Astrocyte (in vitro differentiated cells and primary cell): Measurements from ENCODE around the gene IFT27. TPM values are rescaled to one million over a fixed set of nuclear protein-coding genes. Genes with fewer than 3 reads are reported as not detected.

ENCODE experiments used
- DNase-seq: peaks from one replicate; pipeline ENCODE4 v3.0.0-alpha.2; 2010; ENCODE audit warnings: low read depth
- FAIRE-seq: peaks from 2 replicates; lab custom pipeline; 2011; peaks lifted over from hg19 to GRCh38; lab: Jason Lieb, UNC
- H2AFZ ChIP-seq: 2 replicates; pipeline ENCODE4 v1.6.0; 2012; ENCODE audit warnings: low read depth, low read length, inconsistent platforms
- H3K27ac ChIP-seq: 2 replicates; pipeline ENCODE4 v1.5.1; 2011; ENCODE audit warnings: low read depth, low read length, inconsistent platforms
- H3K27me3 ChIP-seq: 2 replicates; pipeline ENCODE4 v1.6.0; 2011; ENCODE audit warnings: low read length, inconsistent platforms; ENCODE audit not compliant: insufficient read depth
- H3K36me3 ChIP-seq: 2 replicates; pipeline ENCODE4 v1.5.1; 2011; ENCODE audit warnings: low read length, inconsistent platforms; ENCODE audit not compliant: insufficient read depth
- H3K4me1 ChIP-seq: 2 replicates; pipeline ENCODE4 v1.5.1; 2011; ENCODE audit warnings: low read length, inconsistent platforms; ENCODE audit not compliant: insufficient read depth
- H3K4me2 ChIP-seq: 2 replicates; pipeline ENCODE4 v1.6.0; 2012; ENCODE audit warnings: low read length, inconsistent platforms
- H3K4me3 ChIP-seq: 2 replicates; pipeline ENCODE4 v1.5.1; 2011; ENCODE audit warnings: low read depth, mild to moderate bottlenecking, low read length, inconsistent platforms; ENCODE audit not compliant: insufficient read depth
- H3K79me2 ChIP-seq: 2 replicates; pipeline ENCODE4 v1.6.0; 2012; ENCODE audit warnings: mild to moderate bottlenecking, low read length, inconsistent platforms; ENCODE audit not compliant: insufficient read depth
- H3K9ac ChIP-seq: 2 replicates; pipeline ENCODE4 v1.6.0; 2012; ENCODE audit warnings: mild to moderate bottlenecking, low read length, inconsistent platforms
- H3K9me3 ChIP-seq: 2 replicates; pipeline ENCODE4 v1.5.1; 2012; ENCODE audit warnings: low read depth, mild to moderate bottlenecking, low read length, inconsistent platforms; ENCODE audit not compliant: insufficient read depth
- H4K20me1 ChIP-seq: 2 replicates; pipeline ENCODE4 v1.6.0; 2012; ENCODE audit warnings: low read length, inconsistent platforms; ENCODE audit not compliant: insufficient read depth
- H3K27ac Mint-ChIP-seq: one replicate; pipeline ENCODE4 v1.8.0; 2021; ENCODE audit warnings: mild to moderate bottlenecking, mixed read lengths; ENCODE audit not compliant: unreplicated experiment
- H3K27me3 Mint-ChIP-seq: one replicate; pipeline ENCODE4 v1.8.0; 2021; ENCODE audit warnings: low read depth, mixed read lengths; ENCODE audit not compliant: unreplicated experiment
- H3K36me3 Mint-ChIP-seq: one replicate; pipeline ENCODE4 v1.8.0; 2021; ENCODE audit warnings: low read depth, mixed read lengths; ENCODE audit not compliant: unreplicated experiment
- H3K4me1 Mint-ChIP-seq: one replicate; pipeline ENCODE4 v1.8.0; 2021; ENCODE audit warnings: low read depth, mixed read lengths; ENCODE audit not compliant: unreplicated experiment
- H3K4me3 Mint-ChIP-seq: one replicate; pipeline ENCODE4 v1.8.0; 2021; ENCODE audit warnings: mild to moderate bottlenecking, moderate library complexity, mixed read lengths; ENCODE audit not compliant: unreplicated experiment
- H3K9me3 Mint-ChIP-seq: one replicate; pipeline ENCODE4 v1.8.0; 2021; ENCODE audit warnings: mild to moderate bottlenecking, mixed read lengths; ENCODE audit not compliant: unreplicated experiment
- CTCF ChIP-seq: IDR thresholded peaks from 2 replicates; pipeline ENCODE4 v1.5.1; 2011; ENCODE audit warnings: low read depth, mild to moderate bottlenecking, inconsistent platforms, low read length, moderate library complexity; ENCODE audit not compliant: insufficient read depth
- EZH2 ChIP-seq: IDR thresholded peaks from 2 replicates; pipeline ENCODE4 v1.6.1; 2012; ENCODE audit warnings: mild to moderate bottlenecking, low read length, inconsistent platforms; ENCODE audit not compliant: insufficient read depth
- total RNA-seq: library from RNA; stranded (reverse); gene quantifications from 2 replicates; pipeline ENCODE4 v1.2.1, GENCODE V29; 2021

The IFT27 gene
- total RNA-seq, 1 donor from 2014 or later = 30.1 TPM

GRCh38 chr22:36753916-36754315 lies 22.0 kb downstream of the IFT27 start:
- H3K4me1 ChIP-seq = no peaks in the 10 kb centered on the region
- no peak overlapping the region for H3K4me2 ChIP-seq
- FAIRE-seq (no peak), DNase-seq (no peak)
- Mint-ChIP-seq H3K4me1 (no peaks in the 10 kb centered on the region), H3K27ac (no peak overlapping the region), H3K9me3 (no peaks in the 10 kb centered on the region), H3K4me3 (no peak overlapping the region), H3K36me3 (peaks cover 2% of the 10 kb centered on the region), H3K27me3 (peaks cover 38% of the 10 kb centered on the region)
- H3K79me2 ChIP-seq = no peaks in the 10 kb centered on the region
- H4K20me1 ChIP-seq = no peaks in the 10 kb centered on the region
- H3K27me3 ChIP-seq = peaks cover 22% of the 10 kb centered on the region
- H3K27ac ChIP-seq = no peak overlapping the region
- no peak overlapping the region for H2AFZ ChIP-seq
- H3K4me3 ChIP-seq = no peak overlapping the region
- no peaks in the 10 kb centered on the region for H3K36me3 ChIP-seq
- H3K9me3 ChIP-seq = no peaks in the 10 kb centered on the region
- no peak overlapping the region for H3K9ac ChIP-seq
- TF ChIP-seq CTCF (no peak), EZH2 (no peak)

- Histone ChIP-seq H3K27me3 (peaks cover 22% of the 10 kb centered on the region), H3K4me1 (no peaks in the 10 kb centered on the region), H2AFZ (no peak overlapping the region), H3K4me3 (no peak overlapping the region), H3K79me2 (no peaks in the 10 kb centered on the region), H3K27ac (no peak overlapping the region), H3K4me2 (no peak overlapping the region), H4K20me1 (no peaks in the 10 kb centered on the region), H3K36me3 (no peaks in the 10 kb centered on the region), H3K9ac (no peak overlapping the region), H3K9me3 (no peaks in the 10 kb centered on the region)
- Mint-ChIP-seq H3K27me3 (peaks cover 38% of the 10 kb centered on the region), H3K9me3 (no peaks in the 10 kb centered on the region), H3K4me3 (no peak overlapping the region), H3K27ac (no peak overlapping the region), H3K36me3 (no peaks in the 10 kb centered on the region), H3K4me1 (no peaks in the 10 kb centered on the region)
- no peak for DNase-seq
- no peak for FAIRE-seq
- TF ChIP-seq CTCF (no peak), EZH2 (no peak)
Measured at GRCh38 chr22:36753120-36753802, 22.7 kb downstream of the IFT27 start.

GRCh38 chr22:36746375-36746970 lies 29.4 kb downstream of the IFT27 start:
- DNase-seq (no peak), FAIRE-seq (no peak)
- H3K36me3 ChIP-seq = no peaks in the 10 kb centered on the region
- TF ChIP-seq EZH2 = no peak
- no peak for TF ChIP-seq CTCF
- no peaks in the 10 kb centered on the region for H3K79me2 ChIP-seq
- no peak overlapping the region for H3K27ac Mint-ChIP-seq
- H3K27ac ChIP-seq = no peak overlapping the region
- no peak overlapping the region for H3K4me3 Mint-ChIP-seq
- H3K27me3 Mint-ChIP-seq = peaks cover 41% of the 10 kb centered on the region
- H3K4me1 Mint-ChIP-seq = no peaks in the 10 kb centered on the region
- H3K9me3 ChIP-seq = no peaks in the 10 kb centered on the region
- H3K9ac ChIP-seq = no peak overlapping the region
- no peak overlapping the region for H3K4me3 ChIP-seq
- H2AFZ ChIP-seq = no peak overlapping the region
- H3K9me3 Mint-ChIP-seq = peaks cover 3% of the 10 kb centered on the region
- peaks cover 14% of the 10 kb centered on the region for H3K27me3 ChIP-seq
- H3K4me1 ChIP-seq = no peaks in the 10 kb centered on the region
- no peaks in the 10 kb centered on the region for H4K20me1 ChIP-seq
- H3K4me2 ChIP-seq = no peak overlapping the region
- H3K36me3 Mint-ChIP-seq = no peaks in the 10 kb centered on the region
